ENCODE measurements around the gene AMBP. TPM values are rescaled to one million over a fixed set of nuclear protein-coding genes. Genes with fewer than 3 reads are reported as not detected.
"Not testable (repeated sequence)": the region's sequence is repeated elsewhere in the genome, so short reads cannot be mapped to it uniquely, and the experiment has no call there.

AMBP gene
- total and polyA plus RNA-seq, 12 donors = 0.01 TPM; not detected in 11

- DNase-seq (no peak), ATAC-seq (no peak)
- H3K36me3 ChIP-seq = peaks cover 0 to 54% (median 4%) of the 10 kb centered on the region in 9 donors
- H3K9me3 ChIP-seq = peaks cover 0 to 13% (median 0%) of the 10 kb centered on the region in 11 donors
- no peaks in the 10 kb centered on the region for H3K4me1 ChIP-seq
- WGBS, 2 donors = 97 to 98% methylated on average over 44 of the region's 44 CpGs
- no peaks in the 10 kb centered on the region for H3K27me3 ChIP-seq
- no peak overlapping the region for H3K27ac ChIP-seq
- no peak for TF ChIP-seq CTCF (IDR thresholded peaks at IDR 0.05)
- intact Hi-C loops (cut with DNase I) = no loop called here
- H3K4me3 ChIP-seq = no peak overlapping the region
These were observed 29.3 kb downstream of the AMBP start for GRCh38 chr9:114048533-114049415.

GRCh38 chr9:114047717-114048116, 30.4 kb downstream of the AMBP start:
- 91% methylated on average over 3 of the region's 3 CpGs for WGBS, 2 donors
- intact Hi-C loops (cut with DNase I) = no loop called here

GRCh38 chr9:114046875-114047274, 31.2 kb downstream of the AMBP start:
- no peak overlapping the region for H3K27ac ChIP-seq
- intact Hi-C loops (cut with DNase I) = no loop called here
- no peaks in the 10 kb centered on the region for H3K27me3 ChIP-seq
- no peaks in the 10 kb centered on the region for H3K4me1 ChIP-seq
- DNase-seq (no peak), ATAC-seq (no peak)
- no peak overlapping the region for H3K4me3 ChIP-seq
- TF ChIP-seq CTCF (IDR thresholded peaks at IDR 0.05) = no peak
- 98 to 100% methylated on average over 1 of the region's 1 CpG for WGBS, 2 donors
- H3K36me3 ChIP-seq = peaks cover 0 to 56% (median 4%) of the 10 kb centered on the region in 9 donors
- H3K9me3 ChIP-seq = peaks cover 0 to 21% (median 0%) of the 10 kb centered on the region in 11 donors

More at GRCh38 chr9:114047717-114048116, 30.4 kb downstream of the AMBP start:
- Histone ChIP-seq H3K9me3 (peaks cover 0 to 21% (median 0%) of the 10 kb centered on the region in 11 donors), H3K4me1 (no peaks in the 10 kb centered on the region), H3K4me3 (no peak overlapping the region), H3K27me3 (no peaks in the 10 kb centered on the region), H3K27ac (no peak overlapping the region), H3K36me3 (peaks cover 0 to 49% (median 4%) of the 10 kb centered on the region in 9 donors)
- peak in 4 of 9 donors; percentile 5 to 26 (median 16) for TF ChIP-seq CTCF (IDR thresholded peaks at IDR 0.05)
- DNase-seq = no peak
- no peak for ATAC-seq

GRCh38 chr9:114046237-114046755, 31.8 kb downstream of the AMBP start:
- Histone ChIP-seq H3K9me3 (peaks cover 0 to 21% (median 0%) of the 10 kb centered on the region in 11 donors), H3K27me3 (no peaks in the 10 kb centered on the region), H3K4me1 (no peaks in the 10 kb centered on the region), H3K27ac (no peak overlapping the region), H3K36me3 (peaks cover 0 to 55% (median 4%) of the 10 kb centered on the region in 9 donors), H3K4me3 (no peak overlapping the region)
- no peak for TF ChIP-seq CTCF (IDR thresholded peaks at IDR 0.05)
- DNase-seq = no peak
- no peak for ATAC-seq
- 98% methylated on average over 4 of the region's 4 CpGs for WGBS, 2 donors
- intact Hi-C loops (cut with DNase I) = no loop called here

- ATAC-seq = not testable (repeated sequence)
These were observed 34.4 kb downstream of the AMBP start for GRCh38 chr9:114043660-114044059.

More at GRCh38 chr9:114043660-114044059, 34.4 kb downstream of the AMBP start:
- H3K4me1 ChIP-seq; H3K27me3 ChIP-seq; H3K27ac ChIP-seq; H3K4me3 ChIP-seq; intact Hi-C loops (cut with DNase I); DNase-seq: not testable (repeated sequence)
- H3K36me3 ChIP-seq = peaks cover 0 to 49% (median 4%) of the 10 kb centered on the region in 9 donors
- peaks cover 0 to 21% (median 0%) of the 10 kb centered on the region in 11 donors for H3K9me3 ChIP-seq
